Stimulated activated CD4-positive, alpha-beta T cell treated with anti-CD3 and anti-CD28 coated beads, Interleukin-15, amount 100 ng/mL, for 48 hours (primary cell): ENCODE data around the gene IL10RB.
"Not testable (repeated sequence)": the region's sequence is repeated elsewhere in the genome, so short reads cannot be mapped to it uniquely, and the experiment has no call there.

ENCODE experiments used
- DNase-seq, 2 donors: peaks; one replicate each; pipeline ENCODE4 v3.0.0-alpha.2; 2020; ENCODE audit warnings: low read depth in 2 of 2

IL10RB gene

GRCh38 chr21:33302055-33302454 lies 35.9 kb downstream of the IL10RB start:
- DNase-seq = no peak

- DNase-seq = no peak
Measured at GRCh38 chr21:33302796-33303195, 36.6 kb downstream of the IL10RB start.

- DNase-seq = no peak
Measured at GRCh38 chr21:33305344-33305671, 39.1 kb downstream of the IL10RB start.

GRCh38 chr21:33305938-33306337 lies 39.8 kb downstream of the IL10RB start:
- no peak for DNase-seq

GRCh38 chr21:33308586-33309490 lies 42.7 kb downstream of the IL10RB start:
- DNase-seq = no peak

- DNase-seq = no peak
Measured at GRCh38 chr21:33309778-33310177, 43.6 kb downstream of the IL10RB start.

- no peak for DNase-seq
Measured at GRCh38 chr21:33312121-33312520, 46.0 kb downstream of the IL10RB start.

GRCh38 chr21:33313183-33313582 lies 47.0 kb downstream of the IL10RB start:
- DNase-seq = no peak

- DNase-seq = no peak
Measured at GRCh38 chr21:33313611-33314010, 47.4 kb downstream of the IL10RB start.

GRCh38 chr21:33314111-33314510 lies 47.9 kb downstream of the IL10RB start:
- no peak for DNase-seq

- DNase-seq = no peak
Measured at GRCh38 chr21:33315946-33316710, 50.0 kb downstream of the IL10RB start.

GRCh38 chr21:33317145-33317544 lies 51.0 kb downstream of the IL10RB start:
- DNase-seq = no peak

- DNase-seq = no peak
Measured at GRCh38 chr21:33317786-33318486, 51.8 kb downstream of the IL10RB start.

GRCh38 chr21:33321005-33321404 lies 54.8 kb downstream of the IL10RB start:
- DNase-seq = not testable (repeated sequence)

GRCh38 chr21:33323610-33324009 lies 57.4 kb downstream of the IL10RB start:
- DNase-seq = not testable (repeated sequence)

GRCh38 chr21:33324291-33325221 lies 58.4 kb downstream of the IL10RB start, which contains the start of gene IFNAR1:
TSS of gene IFNAR1 (plus strand) at chr21:33324970. CDS start at chr21:33325056, 86 bp downstream.
- DNase-seq = peak; percentile 96 to 98

GRCh38 chr21:33325222-33326067 lies 59.3 kb downstream of the IL10RB start:
- peak; percentile 51 to 55 for DNase-seq

GRCh38 chr21:33327326-33327725 lies 61.2 kb downstream of the IL10RB start:
- DNase-seq = no peak

GRCh38 chr21:33327792-33328433 lies 61.7 kb downstream of the IL10RB start:
- DNase-seq = no peak

GRCh38 chr21:33330726-33331125 lies 64.6 kb downstream of the IL10RB start:
- DNase-seq = no peak
